ENCODE data around the gene ITPR2.

DNA sequence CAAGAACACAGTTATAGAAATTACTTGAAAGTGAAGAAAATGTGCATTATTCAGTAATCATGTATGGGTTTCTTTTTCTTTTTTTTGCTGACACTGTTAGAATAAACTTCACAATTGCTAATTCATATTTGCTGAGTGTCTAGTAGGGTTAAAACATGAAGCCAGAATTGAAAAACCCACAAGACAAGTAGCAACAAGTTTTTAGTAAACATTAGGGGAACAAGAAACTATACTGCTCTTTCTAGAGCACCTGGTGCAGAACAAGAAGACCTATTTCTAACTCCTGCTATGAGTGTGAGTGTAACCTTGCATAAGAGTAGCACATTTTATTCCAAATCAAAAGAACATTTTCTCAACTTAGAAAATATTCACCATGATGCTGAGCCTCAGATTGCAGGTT is 83.2 kb downstream of the ITPR2 start:
- TF ChIP-seq POLR2A (IDR thresholded peaks at IDR 0.05), result no peak
- TF ChIP-seq, protein P1, sequence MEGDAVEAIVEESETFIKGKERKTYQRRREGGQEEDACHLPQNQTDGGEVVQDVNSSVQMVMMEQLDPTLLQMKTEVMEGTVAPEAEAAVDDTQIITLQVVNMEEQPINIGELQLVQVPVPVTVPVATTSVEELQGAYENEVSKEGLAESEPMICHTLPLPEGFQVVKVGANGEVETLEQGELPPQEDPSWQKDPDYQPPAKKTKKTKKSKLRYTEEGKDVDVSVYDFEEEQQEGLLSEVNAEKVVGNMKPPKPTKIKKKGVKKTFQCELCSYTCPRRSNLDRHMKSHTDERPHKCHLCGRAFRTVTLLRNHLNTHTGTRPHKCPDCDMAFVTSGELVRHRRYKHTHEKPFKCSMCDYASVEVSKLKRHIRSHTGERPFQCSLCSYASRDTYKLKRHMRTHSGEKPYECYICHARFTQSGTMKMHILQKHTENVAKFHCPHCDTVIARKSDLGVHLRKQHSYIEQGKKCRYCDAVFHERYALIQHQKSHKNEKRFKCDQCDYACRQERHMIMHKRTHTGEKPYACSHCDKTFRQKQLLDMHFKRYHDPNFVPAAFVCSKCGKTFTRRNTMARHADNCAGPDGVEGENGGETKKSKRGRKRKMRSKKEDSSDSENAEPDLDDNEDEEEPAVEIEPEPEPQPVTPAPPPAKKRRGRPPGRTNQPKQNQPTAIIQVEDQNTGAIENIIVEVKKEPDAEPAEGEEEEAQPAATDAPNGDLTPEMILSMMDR (IDR thresholded peaks at IDR 0.05), result no peak

Data from Peyer's patch (tissue), 4 donors.